HepG2 (cell line): ENCODE measurements around the gene KLF17. TPM values are rescaled to one million over a fixed set of nuclear protein-coding genes. Genes with fewer than 3 reads are reported as not detected.

Experiments
- ATAC-seq: fragments of 200-7000 bp; cut with Tn5 transposase; 3 replicates; pipeline ENCODE4 v1.9.1; 2020; ENCODE audit warnings: mild to moderate bottlenecking, moderate library complexity
- BruUV-seq: library from RNA; stranded (reverse); fragments of 400-500 nt; replicated peaks from 2 replicates; lab custom pipeline; 2021; lab: Mats Ljungman, UMichigan
- CTCF ChIA-PET: fragments of 300-600 bp; formaldehyde crosslinking; extraction: SDS; loops from one replicate; lab custom pipeline; 2021; ENCODE audit warnings: low total read pairs, inconsistent platforms, low intra/inter-chr PET ratio; lab: Yijun Ruan, JAX
- POLR2A ChIA-PET: fragments of 350-600 bp; sonication (Branson Sonifier 250); formaldehyde crosslinking; loops from one replicate; lab custom pipeline; 2020; ENCODE audit warnings: antibody characterized with exemption, inconsistent platforms; lab: Yijun Ruan, JAX
- DNase-seq: peaks from one replicate; pipeline ENCODE4 v3.0.0-alpha.2; 2015; ENCODE audit warnings: low spot score
- FAIRE-seq: peaks from 3 replicates; lab custom pipeline; 2011; peaks lifted over from hg19 to GRCh38; lab: Jason Lieb, UNC
- H2AFZ ChIP-seq: one replicate; pipeline ENCODE4 v1.6.1; 2011; ENCODE audit warnings: low read length, inconsistent platforms
- H3K27ac ChIP-seq: fragments of 300-600 bp; 3 replicates; pipeline ENCODE4 v1.8.0; 2011; ENCODE audit warnings: mixed run types, mild to moderate bottlenecking, mixed read lengths, low read length, inconsistent platforms; ENCODE audit not compliant: insufficient read depth; ENCODE audit errors: extremely low read length
- H3K27me3 ChIP-seq, 2 experiments: fragments of 200-600 bp in 1 of 2; 2 replicates in 1 of 2; 3 replicates in 1 of 2; pipeline versions ENCODE4 v1.6.0 to v1.8.0; 2011; ENCODE audit warnings: low read length in 2 of 2, mild to moderate bottlenecking in 2 of 2, moderate library complexity in 2 of 2, inconsistent platforms in 1 of 2; ENCODE audit not compliant: insufficient read depth in 2 of 2, control insufficient read depth in 1 of 2
- H3K36me3 ChIP-seq, 2 experiments: fragments of 200-600 bp in 1 of 2; replicated peaks in 1 of 2; 2 replicates in 1 of 2; 3 replicates in 1 of 2; pipeline versions ENCODE4 v1.5.1 to v1.8.0; 2011; ENCODE audit warnings: low read length in 2 of 2, inconsistent platforms in 1 of 2; ENCODE audit not compliant: insufficient read depth in 2 of 2, control insufficient read depth in 1 of 2
- H3K4me1 ChIP-seq: 2 replicates; pipeline ENCODE4 v1.5.1; 2012; ENCODE audit warnings: low read length, inconsistent platforms; ENCODE audit not compliant: insufficient read depth
- H3K4me2 ChIP-seq: 2 replicates; pipeline ENCODE4 v1.6.0; 2011; ENCODE audit warnings: low read depth, low read length, inconsistent platforms
- H3K4me3 ChIP-seq, 3 experiments: fragments of 200-600 bp in 1 of 3; sonication (generic), shearing (Covaris generic) in 1 of 3; replicated peaks in 1 of 3; 2 replicates each; pipeline ENCODE4 v1.5.1; 2011 to 2016; ENCODE audit warnings: low read length in 3 of 3, inconsistent platforms in 2 of 3, low read depth in 2 of 3, mild to moderate bottlenecking in 2 of 3, control low read depth in 1 of 3, mixed read lengths in 1 of 3; ENCODE audit not compliant: insufficient read depth in 1 of 3
- H3K79me2 ChIP-seq: one replicate; pipeline ENCODE4 v1.6.1; 2011; ENCODE audit warnings: low read length, inconsistent platforms; ENCODE audit not compliant: insufficient read depth
- H3K9ac ChIP-seq: 2 replicates; pipeline ENCODE4 v1.6.0; 2011; ENCODE audit warnings: mild to moderate bottlenecking, low read depth, low read length, inconsistent platforms; ENCODE audit not compliant: insufficient read depth
- H3K9me3 ChIP-seq: 2 replicates; pipeline ENCODE4 v1.5.1; 2012; ENCODE audit warnings: mild to moderate bottlenecking, low read length
- H4K20me1 ChIP-seq: 2 replicates; pipeline ENCODE4 v1.6.0; 2011; ENCODE audit warnings: inconsistent platforms, mild to moderate bottlenecking, low read length, moderate library complexity; ENCODE audit not compliant: insufficient read depth
- ATF7 ChIP-seq, 2 experiments: fragments of 450-650 bp in 1 of 2; sonication (generic) in 1 of 2; formaldehyde crosslinking in 1 of 2; IDR thresholded peaks; 2 replicates each; pipeline versions ENCODE4 v1.4.0 to v1.6.1; 2016 to 2020; ENCODE audit warnings: antibody characterized with exemption in 1 of 2, mild to moderate bottlenecking in 1 of 2, missing genetic modification reagents in 1 of 2
- CBX1 ChIP-seq: IDR thresholded peaks from one replicate; pipeline ENCODE4 v1.6.1; 2016; ENCODE audit warnings: antibody characterized with exemption, low read depth
- ETV5 ChIP-seq: IDR thresholded peaks from 2 replicates; pipeline ENCODE4 v1.6.1; 2018; ENCODE audit warnings: missing biosample characterization, missing genetic modification reagents, inconsistent platforms, borderline replicate concordance
- FOXK2 ChIP-seq: fragments of 450-650 bp; IDR thresholded peaks from 2 replicates; pipeline ENCODE4 v1.6.1; 2016
- HNRNPH1 ChIP-seq: fragments of 200-400 bp; formaldehyde crosslinking; optimal IDR thresholded peaks from 2 replicates; pipeline ENCODE3; 2017; ENCODE audit warnings: mild to moderate bottlenecking, low read depth, low read length
- JARID2 ChIP-seq: sonication (generic); formaldehyde crosslinking; IDR thresholded peaks from 2 replicates; pipeline ENCODE4 v1.8.1; 2023; ENCODE audit warnings: missing genetic modification reagents, inconsistent platforms; ENCODE audit not compliant: insufficient replicate concordance
- JUN ChIP-seq: sonication (generic); formaldehyde crosslinking; IDR thresholded peaks from 2 replicates; pipeline ENCODE4 v1.4.0; 2020; ENCODE audit warnings: mild to moderate bottlenecking, missing genetic modification reagents
- MBNL3 ChIP-seq: fragments of 250-450 bp; sonication (Bioruptor Pico); conservative IDR thresholded peaks from 2 replicates; pipeline ENCODE4 v1.8.0; 2022; ENCODE audit warnings: mild to moderate bottlenecking, inconsistent platforms
- RXRA ChIP-seq: sonication (generic); formaldehyde crosslinking; IDR thresholded peaks from 2 replicates; pipeline ENCODE4 v1.5.1; 2020; ENCODE audit warnings: missing genetic modification reagents
- SAFB2 ChIP-seq: sonication (generic); formaldehyde crosslinking; IDR thresholded peaks from 2 replicates; pipeline ENCODE4 v1.5.1; 2020; ENCODE audit warnings: missing genetic modification reagents, low read depth, mild to moderate bottlenecking, borderline replicate concordance
- SOX13 ChIP-seq, 3 experiments: fragments of 450-650 bp in 1 of 3; sonication (generic) in 1 of 3; formaldehyde crosslinking in 1 of 3; IDR thresholded peaks in 2 of 3; conservative IDR thresholded peaks in 1 of 3; 2 replicates each; pipeline versions ENCODE4 v1.5.0 to v1.6.1; 2016 to 2020; ENCODE audit warnings: antibody characterized with exemption in 1 of 3, mild to moderate bottlenecking in 1 of 3, missing compliant biosample characterization in 1 of 3, missing genetic modification reagents in 1 of 3, moderate library complexity in 1 of 3
- SP1 ChIP-seq, 2 experiments: fragments of 450-650 bp in 1 of 2; sonication (generic) in 1 of 2; formaldehyde crosslinking in 1 of 2; IDR thresholded peaks; 2 replicates each; pipeline versions ENCODE4 v1.4.0 to v1.6.1; 2016 to 2020; ENCODE audit warnings: missing genetic modification reagents in 1 of 2
- ZC3H4 ChIP-seq: sonication (generic); formaldehyde crosslinking; IDR thresholded peaks from 2 replicates; pipeline ENCODE4 v1.4.0; 2020; ENCODE audit warnings: missing genetic modification reagents, borderline replicate concordance
- ZNF343 ChIP-seq: sonication (generic); formaldehyde crosslinking; IDR thresholded peaks from 2 replicates; pipeline ENCODE4 v1.4.0; 2020; ENCODE audit warnings: mild to moderate bottlenecking, missing genetic modification reagents
- ZNF7 ChIP-seq: IDR thresholded peaks from 2 replicates; pipeline ENCODE4 v1.6.1; 2016; ENCODE audit warnings: missing biosample characterization, missing genetic modification reagents
- ZNF883 ChIP-seq: sonication (generic); formaldehyde crosslinking; IDR thresholded peaks from 2 replicates; pipeline ENCODE4 v1.5.1; 2020; ENCODE audit warnings: mild to moderate bottlenecking, missing genetic modification reagents; ENCODE audit errors: not compliant biosample characterization
- WGBS: methylation state at CpG from one replicate; pipeline ENCODE4 v1.1.6; 2017; ENCODE audit warnings: low lambda C conversion rate; 5-methylcytosine and 5-hydroxymethylcytosine counted together
- in situ Hi-C: cut with HindIII; loops from 2 replicates; pipeline ENCODE4 v1.10.0; 2017; ENCODE audit warnings: low pct_unique_long_range_greater_than_20kb; ENCODE audit not compliant: extremely low pct_ligation_motif_present
- intact Hi-C: fragments of 100-400 bp; cut with micrococcal nuclease; formaldehyde crosslinking; loops from one replicate; pipeline ENCODE4 v1.10.0; 2022; ENCODE audit not compliant: unreplicated experiment
- polyA plus RNA-seq, 8 experiments: library from polyadenylated mRNA; depleted of rRNA in 3 of 8; stranded (reverse) in 7 of 8; unstranded in 1 of 8; fragments of >200 nt; fragmentation: Illumina TruSeq in 4 of 8; extraction: Trizol in 4 of 8; gene quantifications; 2 replicates each; pipeline versions ENCODE4 v1.2.1 to v1.2.3, GENCODE V29; 2011 to 2016; ENCODE audit warnings: low read depth in 4 of 8, missing spikeins in 1 of 8, mixed read lengths in 1 of 8; ENCODE audit not compliant: insufficient read depth in 1 of 8
- total RNA-seq, 5 experiments: library from RNA; depleted of rRNA; stranded (reverse); fragments of >200 nt; fragmentation: Illumina TruSeq; extraction: Trizol; gene quantifications; 2 replicates each; pipeline ENCODE4 v1.2.3, GENCODE V29; 2016; ENCODE audit warnings: low read depth in 1 of 5
- TF ChIP-seq, protein P1 (sequence below): sonication (generic); formaldehyde crosslinking; IDR thresholded peaks from 2 replicates; pipeline ENCODE4 v1.4.0; 2020; ENCODE audit warnings: mild to moderate bottlenecking, missing genetic modification reagents

KLF17 gene
- total and polyA plus RNA-seq, 2 of the 13 experiments (the other 11 are each of a cell fraction or from before 2014, with no cell fraction given) = not detected

DNA sequence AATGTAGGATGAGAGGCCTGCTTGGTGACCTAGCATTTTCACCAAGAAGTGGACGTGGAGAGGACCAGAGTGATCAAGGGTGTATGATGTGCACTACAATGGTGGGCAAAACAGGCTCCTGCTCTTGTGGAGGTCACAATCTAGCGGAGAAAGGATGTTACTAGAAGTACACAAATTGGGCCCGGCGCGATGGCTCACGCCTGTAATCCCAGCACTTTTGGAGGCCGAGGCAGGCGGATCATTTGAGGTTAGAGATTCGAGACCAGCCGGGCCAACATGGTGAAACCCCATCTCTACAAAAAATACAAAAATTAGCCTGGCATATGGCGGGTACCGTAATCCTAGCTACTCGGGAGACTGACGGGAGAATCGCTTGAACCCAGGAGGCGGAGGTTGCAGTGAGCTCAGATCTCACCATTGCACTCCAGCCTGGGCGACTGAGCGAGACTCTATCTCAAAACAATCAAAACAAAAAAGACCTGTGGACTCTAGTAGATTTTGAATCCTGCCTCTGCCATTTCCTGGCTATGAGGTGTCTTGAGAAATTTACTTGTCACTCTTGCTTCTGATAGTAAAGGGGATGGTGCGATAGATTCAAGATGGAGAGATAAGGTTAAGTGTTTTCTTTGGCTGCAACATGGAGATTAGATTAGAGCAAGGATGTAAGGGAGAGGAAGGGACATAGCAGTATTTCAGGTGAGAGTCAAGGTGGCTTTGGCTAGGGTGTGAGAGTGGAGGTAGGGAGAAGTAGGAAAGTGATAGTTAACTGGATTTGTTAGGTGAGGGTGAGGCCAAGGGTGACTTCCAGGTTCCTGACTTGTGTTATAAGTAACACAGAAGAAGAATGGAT is 15.7 kb downstream of the KLF17 start:
- H4K20me1 ChIP-seq = no peaks in the 10 kb centered on the region
- no peaks in the 10 kb centered on the region for H3K4me1 ChIP-seq
- H3K9me3 ChIP-seq = no peaks in the 10 kb centered on the region
- H3K4me2 ChIP-seq = no peak overlapping the region
- FAIRE-seq (no peak), ATAC-seq (no peak), DNase-seq (no peak)
- BruUV-seq = no TSS peak
- H3K36me3 ChIP-seq = no peaks in the 10 kb centered on the region
- H3K79me2 ChIP-seq = no peaks in the 10 kb centered on the region
- POLR2A ChIA-PET = no interaction called here
- H2AFZ ChIP-seq = no peak overlapping the region
- H3K27ac ChIP-seq = no peak overlapping the region
- 59% methylated on average over 19 of the region's 19 CpGs for WGBS
- peaks cover 3 to 41% of the 10 kb centered on the region in 2 experiments; a peak in 4 of 5 replicates for H3K27me3 ChIP-seq
- in situ Hi-C loops (no loop called here), intact Hi-C loops (no loop called here)
- H3K9ac ChIP-seq = no peak overlapping the region
- H3K4me3 ChIP-seq = no peak overlapping the region
- CTCF ChIA-PET = no interaction called here
- TF ChIP-seq MBNL3 (CRISPR knock-in tag) = no peak
- TF ChIP-seq ZNF7 (CRISPR knock-in tag) = no peak
- TF ChIP-seq SAFB2 = no peak
- no peak for TF ChIP-seq FOXK2
- no peak for TF ChIP-seq SP1 (IDR thresholded peaks at IDR 0.05)
- TF ChIP-seq SP1 (CRISPR knock-in tag; IDR thresholded peaks at IDR 0.05) = no peak
- no peak for TF ChIP-seq ATF7 (IDR thresholded peaks at IDR 0.05)
- no peak for TF ChIP-seq ATF7 (CRISPR knock-in tag; IDR thresholded peaks at IDR 0.05)
- TF ChIP-seq RXRA (CRISPR knock-in tag) = no peak
- TF ChIP-seq HNRNPH1 = no peak
- TF ChIP-seq ETV5 (CRISPR knock-in tag) = no peak
- TF ChIP-seq JUN (CRISPR knock-in tag) = no peak
- no peak for TF ChIP-seq ZNF883 (CRISPR knock-in tag)
- TF ChIP-seq CBX1 = no peak
- no peak for TF ChIP-seq ZNF343
- TF ChIP-seq JARID2 (CRISPR knock-in tag) = no peak
- TF ChIP-seq SOX13 (IDR thresholded peaks at IDR 0.05) = no peak
- TF ChIP-seq SOX13 (CRISPR knock-in tag; conservative IDR thresholded peaks at IDR 0.05 in 1 of 2, IDR thresholded peaks at IDR 0.05 in 1 of 2) = no peak
- no peak for TF ChIP-seq ZC3H4
- TF ChIP-seq, protein P1, sequence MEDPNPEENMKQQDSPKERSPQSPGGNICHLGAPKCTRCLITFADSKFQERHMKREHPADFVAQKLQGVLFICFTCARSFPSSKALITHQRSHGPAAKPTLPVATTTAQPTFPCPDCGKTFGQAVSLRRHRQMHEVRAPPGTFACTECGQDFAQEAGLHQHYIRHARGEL (CRISPR knock-in tag) = no peak
